Trophoblast cell (in vitro differentiated cells and primary cell): ENCODE results near the gene COQ2.

Experiments used
- DNase-seq, 2 donors: peaks; one replicate each; pipeline ENCODE4 v3.0.0-alpha.2; 2016
- H2AFZ ChIP-seq: 2 replicates; pipeline ENCODE4 v1.6.1; 2013; ENCODE audit warnings: low read length, moderate library complexity, mild to moderate bottlenecking; ENCODE audit not compliant: insufficient read depth, poor library complexity
- H2AK5ac ChIP-seq: 2 replicates; pipeline ENCODE4 v1.6.1; 2013; ENCODE audit warnings: mild to moderate bottlenecking, low read length
- H2BK120ac ChIP-seq: 2 replicates; pipeline ENCODE4 v1.6.1; 2013; ENCODE audit warnings: low read length, mild to moderate bottlenecking, moderate library complexity; ENCODE audit not compliant: insufficient read depth, poor library complexity
- H2BK12ac ChIP-seq: 2 replicates; pipeline ENCODE4 v1.6.1; 2013; ENCODE audit warnings: mild to moderate bottlenecking, low read length, moderate library complexity
- H2BK5ac ChIP-seq: 2 replicates; pipeline ENCODE4 v1.6.1; 2013; ENCODE audit warnings: low read length, low read depth, moderate library complexity, mild to moderate bottlenecking; ENCODE audit not compliant: poor library complexity
- H3K14ac ChIP-seq: 2 replicates; pipeline ENCODE4 v1.6.1; 2013; ENCODE audit warnings: mild to moderate bottlenecking, low read length
- H3K18ac ChIP-seq: 2 replicates; pipeline ENCODE4 v1.6.1; 2013; ENCODE audit warnings: mild to moderate bottlenecking, low read length
- H3K23ac ChIP-seq: 2 replicates; pipeline ENCODE4 v1.6.1; 2013; ENCODE audit warnings: low read length
- H3K27ac ChIP-seq: 2 replicates; pipeline ENCODE4 v1.5.1; 2013; ENCODE audit warnings: low read depth, mild to moderate bottlenecking, inconsistent platforms, low read length, moderate library complexity
- H3K27me3 ChIP-seq: 2 replicates; pipeline ENCODE4 v1.6.1; 2013; ENCODE audit warnings: inconsistent platforms, mild to moderate bottlenecking, low read length, moderate library complexity; ENCODE audit not compliant: insufficient read depth
- H3K36me3 ChIP-seq, 2 experiments: 1 replicate in 1 of 2; 2 replicates in 1 of 2; pipeline ENCODE4 v1.6.1; 2013; ENCODE audit warnings: low read length in 2 of 2, mild to moderate bottlenecking in 2 of 2, moderate library complexity in 1 of 2; ENCODE audit not compliant: insufficient read depth in 2 of 2, control insufficient read depth in 1 of 2
- H3K4ac ChIP-seq: 2 replicates; pipeline ENCODE4 v1.6.1; 2013; ENCODE audit warnings: low read depth, mild to moderate bottlenecking, low read length, moderate library complexity
- H3K4me1 ChIP-seq, 2 experiments: 1 replicate in 1 of 2; 2 replicates in 1 of 2; pipeline ENCODE4 v1.6.1; 2013; ENCODE audit warnings: low read length in 2 of 2, mild to moderate bottlenecking in 2 of 2, moderate library complexity in 1 of 2; ENCODE audit not compliant: insufficient read depth in 2 of 2, control insufficient read depth in 1 of 2
- H3K4me2 ChIP-seq: 2 replicates; pipeline ENCODE4 v1.6.1; 2013; ENCODE audit warnings: inconsistent platforms, mild to moderate bottlenecking, low read length, moderate library complexity
- H3K4me3 ChIP-seq: 2 replicates; pipeline ENCODE4 v1.5.1; 2013; ENCODE audit warnings: mild to moderate bottlenecking, low read depth, low read length, inconsistent platforms
- H3K79me1 ChIP-seq: one replicate; pipeline ENCODE4 v1.6.1; 2013; ENCODE audit warnings: low read length
- H3K79me2 ChIP-seq: 2 replicates; pipeline ENCODE4 v1.6.1; 2013; ENCODE audit warnings: low read length, mild to moderate bottlenecking; ENCODE audit not compliant: control insufficient read depth, insufficient read depth, poor library complexity
- H3K9ac ChIP-seq: 2 replicates; pipeline ENCODE4 v1.6.1; 2013; ENCODE audit warnings: mild to moderate bottlenecking, low read length
- H3K9me3 ChIP-seq: 2 replicates; pipeline ENCODE4 v1.6.1; 2013; ENCODE audit warnings: low read depth, mild to moderate bottlenecking, control low read depth, inconsistent platforms, low read length; ENCODE audit not compliant: insufficient read depth
- H4K12ac ChIP-seq: 2 replicates; pipeline ENCODE4 v1.6.1; 2013; ENCODE audit warnings: low read depth, mild to moderate bottlenecking, low read length, moderate library complexity
- H4K8ac ChIP-seq: 2 replicates; pipeline ENCODE4 v1.6.1; 2013; ENCODE audit warnings: low read depth, mild to moderate bottlenecking, low read length, moderate library complexity
- H4K91ac ChIP-seq: one replicate; pipeline ENCODE4 v1.6.1; 2013; ENCODE audit warnings: low read depth, mild to moderate bottlenecking, low read length, moderate library complexity
- WGBS: extraction: QIAGEN DNeasy Blood & Tissue Kit; methylation state at CpG from one replicate; pipeline ENCODE4 v1.1.7; 2013; ENCODE audit warnings: missing lambda C conversion rate; ENCODE audit not compliant: insufficient read length, insufficient coverage; ENCODE audit errors: extremely low coverage; 5-methylcytosine and 5-hydroxymethylcytosine counted together

Gene COQ2

GRCh38 chr4:83308672-83309071 lies 24.1 kb upstream of the COQ2 start:
- Histone ChIP-seq H2AFZ (no peak overlapping the region), H3K36me3 (no peaks in the 10 kb centered on the region), H2AK5ac (no peak overlapping the region), H2BK5ac (no peak overlapping the region), H4K8ac (no peak overlapping the region), H3K9me3 (no peaks in the 10 kb centered on the region), H3K27ac (no peak overlapping the region), H4K12ac (no peak overlapping the region), H3K14ac (no peak overlapping the region), H4K91ac (no peak overlapping the region), H3K9ac (no peak overlapping the region), H3K79me2 (no peaks in the 10 kb centered on the region), H3K27me3 (no peaks in the 10 kb centered on the region), H2BK120ac (no peak overlapping the region), H3K18ac (no peak overlapping the region), H2BK12ac (no peak overlapping the region), H3K4me1 (no peaks in the 10 kb centered on the region), H3K4me2 (no peak overlapping the region), H3K4ac (no peak overlapping the region), H3K79me1 (no peaks in the 10 kb centered on the region), H3K4me3 (no peak overlapping the region), H3K23ac (no peak overlapping the region)
- WGBS = no CpG with 5 or more reads among the region's 4 CpGs
- no peak for DNase-seq

- Histone ChIP-seq H2BK12ac (no peak overlapping the region), H2AFZ (no peak overlapping the region), H3K23ac (no peak overlapping the region), H3K36me3 (no peaks in the 10 kb centered on the region), H3K9ac (no peak overlapping the region), H4K12ac (no peak overlapping the region), H3K9me3 (no peaks in the 10 kb centered on the region), H3K79me1 (no peaks in the 10 kb centered on the region), H2AK5ac (no peak overlapping the region), H3K79me2 (no peaks in the 10 kb centered on the region), H3K18ac (no peak overlapping the region), H3K14ac (no peak overlapping the region), H3K4me1 (no peaks in the 10 kb centered on the region), H4K8ac (no peak overlapping the region), H3K4me3 (no peak overlapping the region), H3K27me3 (no peaks in the 10 kb centered on the region), H3K4me2 (no peak overlapping the region), H4K91ac (no peak overlapping the region), H2BK120ac (no peak overlapping the region), H2BK5ac (no peak overlapping the region), H3K4ac (no peak overlapping the region), H3K27ac (no peak overlapping the region)
- no CpG with 5 or more reads among the region's 7 CpGs for WGBS
- DNase-seq = no peak
Measured at GRCh38 chr4:83307920-83308319, 23.3 kb upstream of the COQ2 start.

GRCh38 chr4:83305187-83305586 lies 20.6 kb upstream of the COQ2 start:
- Histone ChIP-seq H2BK5ac (no peak overlapping the region), H3K79me2 (no peaks in the 10 kb centered on the region), H3K27ac (no peak overlapping the region), H3K9ac (no peak overlapping the region), H3K9me3 (no peaks in the 10 kb centered on the region), H3K27me3 (no peaks in the 10 kb centered on the region), H3K14ac (no peak overlapping the region), H3K23ac (no peak overlapping the region), H3K4me1 (no peaks in the 10 kb centered on the region), H3K79me1 (no peaks in the 10 kb centered on the region), H2BK12ac (no peak overlapping the region), H4K12ac (no peak overlapping the region), H3K4ac (no peak overlapping the region), H2AFZ (no peak overlapping the region), H4K91ac (no peak overlapping the region), H3K36me3 (no peaks in the 10 kb centered on the region), H3K18ac (no peak overlapping the region), H3K4me2 (no peak overlapping the region), H2AK5ac (no peak overlapping the region), H4K8ac (no peak overlapping the region), H2BK120ac (no peak overlapping the region), H3K4me3 (no peak overlapping the region)
- no peak for DNase-seq
- no CpG with 5 or more reads among the region's 2 CpGs for WGBS

GRCh38 chr4:83297548-83298260 lies 13.1 kb upstream of the COQ2 start:
- Histone ChIP-seq H2BK5ac (no peak overlapping the region), H3K9ac (no peak overlapping the region), H3K79me2 (no peaks in the 10 kb centered on the region), H3K4me3 (no peak overlapping the region), H2BK12ac (no peak overlapping the region), H3K18ac (no peak overlapping the region), H3K9me3 (no peaks in the 10 kb centered on the region), H3K4me1 (no peaks in the 10 kb centered on the region), H4K12ac (no peak overlapping the region), H4K8ac (no peak overlapping the region), H3K79me1 (no peaks in the 10 kb centered on the region), H2AK5ac (no peak overlapping the region), H3K14ac (no peak overlapping the region), H3K36me3 (no peaks in the 10 kb centered on the region), H3K23ac (no peak overlapping the region), H3K4ac (no peak overlapping the region), H2AFZ (no peak overlapping the region), H3K4me2 (no peak overlapping the region), H3K27ac (no peak overlapping the region), H4K91ac (no peak overlapping the region), H2BK120ac (no peak overlapping the region), H3K27me3 (no peaks in the 10 kb centered on the region)
- DNase-seq = no peak
- no CpG with 5 or more reads among the region's 3 CpGs for WGBS
